PC-3 (cell line): ENCODE data around the gene RASAL2. TPM values are rescaled to one million over a fixed set of nuclear protein-coding genes. Genes with fewer than 3 reads are reported as not detected.

Experiments
- ATAC-seq: fragments of 200-7000 bp; cut with Tn5 transposase; 2 replicates; pipeline ENCODE4 v1.9.1; 2020; ENCODE audit warnings: mild to moderate bottlenecking, moderate library complexity
- BruUV-seq: library from RNA; stranded (reverse); fragments of 400-500 nt; replicated peaks from 2 replicates; lab custom pipeline; 2021; lab: Mats Ljungman, UMichigan
- CTCF ChIA-PET: fragments of 300-600 bp; sonication (Branson Sonifier 250); formaldehyde crosslinking; loops from one replicate; lab custom pipeline; 2022; ENCODE audit warnings: antibody characterized with exemption; lab: Charles Lee
- POLR2A ChIA-PET: fragments of 300-600 bp; sonication (Branson Sonifier 250); formaldehyde crosslinking; loops from one replicate; lab custom pipeline; 2022; ENCODE audit warnings: antibody characterized with exemption; ENCODE audit not compliant: unreplicated experiment; lab: Charles Lee
- DNase-seq: peaks from one replicate; pipeline ENCODE4 v3.0.0-alpha.2; 2015
- H2AFZ ChIP-seq: fragments of 300-600 bp; sonication (generic); 2 replicates; pipeline ENCODE4 v1.6.0; 2016; ENCODE audit warnings: antibody characterized with exemption, low read length
- H3F3A ChIP-seq: fragments of 300-600 bp; sonication (generic); one replicate; pipeline ENCODE4 v1.6.0; 2017; ENCODE audit warnings: antibody characterized with exemption, low read length, control low read depth, mild to moderate bottlenecking; ENCODE audit not compliant: unreplicated experiment
- H3K27ac ChIP-seq: fragments of 300-600 bp; sonication (generic); 2 replicates; pipeline ENCODE4 v1.5.1; 2016; ENCODE audit warnings: mild to moderate bottlenecking, low read length
- H3K27me3 ChIP-seq: fragments of 300-600 bp; sonication (generic); 2 replicates; pipeline ENCODE4 v1.6.1; 2016; ENCODE audit warnings: low read length, mixed read lengths
- H3K36me3 ChIP-seq: fragments of 300-600 bp; sonication (generic); 2 replicates; pipeline ENCODE4 v1.6.1; 2016; ENCODE audit warnings: low read depth, mixed run types, low read length, mixed read lengths
- H3K4me1 ChIP-seq: fragments of 300-600 bp; sonication (generic); 2 replicates; pipeline ENCODE4 v1.5.1; 2016; ENCODE audit warnings: low read length; ENCODE audit not compliant: insufficient read depth
- H3K4me2 ChIP-seq: fragments of 300-600 bp; sonication (generic); 2 replicates; pipeline ENCODE4 v1.6.0; 2016; ENCODE audit warnings: low read length
- H3K4me3 ChIP-seq: fragments of 300-600 bp; sonication (generic); 2 replicates; pipeline ENCODE4 v1.5.1; 2016; ENCODE audit warnings: mild to moderate bottlenecking, low read length, mixed read lengths
- H3K79me2 ChIP-seq: fragments of 300-600 bp; sonication (generic); 2 replicates; pipeline ENCODE4 v1.6.1; 2017; ENCODE audit warnings: low read length, mixed read lengths
- H3K9ac ChIP-seq: fragments of 300-600 bp; sonication (generic); 2 replicates; pipeline ENCODE4 v1.6.0; 2016; ENCODE audit warnings: mild to moderate bottlenecking, low read length
- H3K9me2 ChIP-seq: fragments of 300-600 bp; sonication (generic); replicated peaks from 2 replicates; pipeline ENCODE4 v1.6.1; 2016; ENCODE audit warnings: mixed run types, low read length, mixed read lengths
- H3K9me3 ChIP-seq: fragments of 300-600 bp; sonication (generic); 2 replicates; pipeline ENCODE4 v1.6.1; 2016; ENCODE audit warnings: low read length, mixed read lengths
- H4K20me1 ChIP-seq: fragments of 300-600 bp; sonication (generic); 2 replicates; pipeline ENCODE4 v1.6.1; 2016; ENCODE audit warnings: low read length, mixed read lengths
- CTCF ChIP-seq: fragments of 300-600 bp; sonication (generic); conservative IDR thresholded peaks from 2 replicates; pipeline ENCODE4 v1.5.1; 2017; ENCODE audit warnings: antibody characterized with exemption, low read depth, mild to moderate bottlenecking, low read length
- EZH2 ChIP-seq: fragments of 300-600 bp; sonication (generic); IDR thresholded peaks from one replicate; pipeline ENCODE4 v1.6.1; 2017; ENCODE audit warnings: antibody characterized with exemption, mild to moderate bottlenecking, low read length; ENCODE audit not compliant: unreplicated experiment
- EZH2phosphoT487 ChIP-seq: fragments of 300-600 bp; sonication (generic); IDR thresholded peaks from 2 replicates; pipeline ENCODE4 v1.6.1; 2018; ENCODE audit warnings: mild to moderate bottlenecking, antibody characterized with exemption, low read length, borderline replicate concordance
- intact Hi-C: fragments of 100-400 bp; cut with micrococcal nuclease; formaldehyde crosslinking; loops from 2 replicates; pipeline ENCODE4 v1.9.0; 2023
- total RNA-seq: library from RNA; depleted of rRNA; stranded (reverse); fragments of >200 nt; gene quantifications from 2 replicates; pipeline ENCODE4 v1.2.3, GENCODE V29; 2014

The RASAL2 gene
- total RNA-seq, 1 experiment from 2014 or later, result 7.9 TPM

GRCh38 chr1:178064191-178064821 lies 29.6 kb upstream of the RASAL2 start:
- Histone ChIP-seq H3K9ac (no peak overlapping the region), H3K4me2 (no peak overlapping the region), H3F3A (no peaks in the 10 kb centered on the region), H2AFZ (no peak overlapping the region), H3K9me2 (no peaks in the 10 kb centered on the region), H3K27ac (no peak overlapping the region), H3K4me1 (no peaks in the 10 kb centered on the region), H4K20me1 (no peaks in the 10 kb centered on the region), H3K79me2 (no peaks in the 10 kb centered on the region), H3K36me3 (no peaks in the 10 kb centered on the region), H3K27me3 (no peaks in the 10 kb centered on the region), H3K4me3 (no peak overlapping the region), H3K9me3 (no peaks in the 10 kb centered on the region)
- CTCF ChIA-PET, result no interaction called here
- ATAC-seq, result no peak
- TF ChIP-seq CTCF (no peak), EZH2phosphoT487 (no peak), EZH2 (no peak)
- no peak for DNase-seq
- intact Hi-C loops, result no loop called here
- POLR2A ChIA-PET, result no interaction called here
- no TSS peak for BruUV-seq

- H3F3A ChIP-seq, result no peaks in the 10 kb centered on the region
- H3K4me1 ChIP-seq, result no peaks in the 10 kb centered on the region
- intact Hi-C loops, result no loop called here
- H3K9ac ChIP-seq, result no peak overlapping the region
- H4K20me1 ChIP-seq, result no peaks in the 10 kb centered on the region
- H3K9me3 ChIP-seq, result no peaks in the 10 kb centered on the region
- H3K9me2 ChIP-seq, result no peaks in the 10 kb centered on the region
- BruUV-seq, result no TSS peak
- H3K4me3 ChIP-seq, result no peak overlapping the region
- no peaks in the 10 kb centered on the region for H3K36me3 ChIP-seq
- H3K27ac ChIP-seq, result no peak overlapping the region
- no peak overlapping the region for H2AFZ ChIP-seq
- H3K27me3 ChIP-seq, result no peaks in the 10 kb centered on the region
- TF ChIP-seq CTCF (no peak), EZH2 (no peak), EZH2phosphoT487 (no peak)
- no peak for DNase-seq
- no peaks in the 10 kb centered on the region for H3K79me2 ChIP-seq
- POLR2A ChIA-PET, result no interaction called here
- no peak for ATAC-seq
- CTCF ChIA-PET, result no interaction called here
- H3K4me2 ChIP-seq, result no peak overlapping the region
Measured at GRCh38 chr1:178065250-178065649, 28.7 kb upstream of the RASAL2 start.

GRCh38 chr1:178066296-178066907 lies 27.5 kb upstream of the RASAL2 start:
- POLR2A ChIA-PET, result no interaction called here
- intact Hi-C loops, result no loop called here
- CTCF ChIA-PET, result no interaction called here
- DNase-seq (no peak), ATAC-seq (no peak)
- Histone ChIP-seq H3K4me2 (no peak overlapping the region), H3K27ac (no peak overlapping the region), H2AFZ (no peak overlapping the region), H4K20me1 (no peaks in the 10 kb centered on the region), H3K9ac (no peak overlapping the region), H3K9me3 (no peaks in the 10 kb centered on the region), H3K79me2 (no peaks in the 10 kb centered on the region), H3K4me3 (no peak overlapping the region), H3K4me1 (no peaks in the 10 kb centered on the region), H3K9me2 (no peaks in the 10 kb centered on the region), H3K36me3 (no peaks in the 10 kb centered on the region), H3K27me3 (no peaks in the 10 kb centered on the region), H3F3A (no peaks in the 10 kb centered on the region)
- BruUV-seq, result no TSS peak
- TF ChIP-seq EZH2phosphoT487 (no peak), EZH2 (no peak), CTCF (no peak)
